Astrocyte (in vitro differentiated cells and primary cell): Measurements from ENCODE around the gene C10orf105. TPM values are rescaled to one million over a fixed set of nuclear protein-coding genes. Genes with fewer than 3 reads are reported as not detected.
A peak's percentile ranks its signal among the peaks of the same experiment; 100 is the strongest.

Experiments used
- DNase-seq: peaks from one replicate; pipeline ENCODE4 v3.0.0-alpha.2; 2010; ENCODE audit warnings: low read depth
- FAIRE-seq: peaks from 2 replicates; lab custom pipeline; 2011; peaks lifted over from hg19 to GRCh38; lab: Jason Lieb, UNC
- H2AFZ ChIP-seq: 2 replicates; pipeline ENCODE4 v1.6.0; 2012; ENCODE audit warnings: low read depth, low read length, inconsistent platforms
- H3K27ac ChIP-seq: 2 replicates; pipeline ENCODE4 v1.5.1; 2011; ENCODE audit warnings: low read depth, low read length, inconsistent platforms
- H3K27me3 ChIP-seq: 2 replicates; pipeline ENCODE4 v1.6.0; 2011; ENCODE audit warnings: low read length, inconsistent platforms; ENCODE audit not compliant: insufficient read depth
- H3K36me3 ChIP-seq: 2 replicates; pipeline ENCODE4 v1.5.1; 2011; ENCODE audit warnings: low read length, inconsistent platforms; ENCODE audit not compliant: insufficient read depth
- H3K4me1 ChIP-seq: 2 replicates; pipeline ENCODE4 v1.5.1; 2011; ENCODE audit warnings: low read length, inconsistent platforms; ENCODE audit not compliant: insufficient read depth
- H3K4me2 ChIP-seq: 2 replicates; pipeline ENCODE4 v1.6.0; 2012; ENCODE audit warnings: low read length, inconsistent platforms
- H3K4me3 ChIP-seq: 2 replicates; pipeline ENCODE4 v1.5.1; 2011; ENCODE audit warnings: low read depth, mild to moderate bottlenecking, low read length, inconsistent platforms; ENCODE audit not compliant: insufficient read depth
- H3K79me2 ChIP-seq: 2 replicates; pipeline ENCODE4 v1.6.0; 2012; ENCODE audit warnings: mild to moderate bottlenecking, low read length, inconsistent platforms; ENCODE audit not compliant: insufficient read depth
- H3K9ac ChIP-seq: 2 replicates; pipeline ENCODE4 v1.6.0; 2012; ENCODE audit warnings: mild to moderate bottlenecking, low read length, inconsistent platforms
- H3K9me3 ChIP-seq: 2 replicates; pipeline ENCODE4 v1.5.1; 2012; ENCODE audit warnings: low read depth, mild to moderate bottlenecking, low read length, inconsistent platforms; ENCODE audit not compliant: insufficient read depth
- H4K20me1 ChIP-seq: 2 replicates; pipeline ENCODE4 v1.6.0; 2012; ENCODE audit warnings: low read length, inconsistent platforms; ENCODE audit not compliant: insufficient read depth
- H3K27ac Mint-ChIP-seq: one replicate; pipeline ENCODE4 v1.8.0; 2021; ENCODE audit warnings: mild to moderate bottlenecking, mixed read lengths; ENCODE audit not compliant: unreplicated experiment
- H3K27me3 Mint-ChIP-seq: one replicate; pipeline ENCODE4 v1.8.0; 2021; ENCODE audit warnings: low read depth, mixed read lengths; ENCODE audit not compliant: unreplicated experiment
- H3K36me3 Mint-ChIP-seq: one replicate; pipeline ENCODE4 v1.8.0; 2021; ENCODE audit warnings: low read depth, mixed read lengths; ENCODE audit not compliant: unreplicated experiment
- H3K4me1 Mint-ChIP-seq: one replicate; pipeline ENCODE4 v1.8.0; 2021; ENCODE audit warnings: low read depth, mixed read lengths; ENCODE audit not compliant: unreplicated experiment
- H3K4me3 Mint-ChIP-seq: one replicate; pipeline ENCODE4 v1.8.0; 2021; ENCODE audit warnings: mild to moderate bottlenecking, moderate library complexity, mixed read lengths; ENCODE audit not compliant: unreplicated experiment
- H3K9me3 Mint-ChIP-seq: one replicate; pipeline ENCODE4 v1.8.0; 2021; ENCODE audit warnings: mild to moderate bottlenecking, mixed read lengths; ENCODE audit not compliant: unreplicated experiment
- CTCF ChIP-seq: IDR thresholded peaks from 2 replicates; pipeline ENCODE4 v1.5.1; 2011; ENCODE audit warnings: low read depth, mild to moderate bottlenecking, inconsistent platforms, low read length, moderate library complexity; ENCODE audit not compliant: insufficient read depth
- EZH2 ChIP-seq: IDR thresholded peaks from 2 replicates; pipeline ENCODE4 v1.6.1; 2012; ENCODE audit warnings: mild to moderate bottlenecking, low read length, inconsistent platforms; ENCODE audit not compliant: insufficient read depth
- total RNA-seq: library from RNA; stranded (reverse); gene quantifications from 2 replicates; pipeline ENCODE4 v1.2.1, GENCODE V29; 2021

The C10orf105 gene
- total RNA-seq, 1 donor from 2014 or later: not detected

GRCh38 chr10:71766717-71767419 lies 47.3 kb upstream of the C10orf105 start:
- H3K79me2 ChIP-seq: no peaks in the 10 kb centered on the region

GRCh38 chr10:71765906-71766716 lies 46.5 kb upstream of the C10orf105 start:
- H3K4me1 Mint-ChIP-seq: peaks cover 25% of the 10 kb centered on the region
- peaks cover 26% of the 10 kb centered on the region for H3K27me3 Mint-ChIP-seq
- H3K27me3 ChIP-seq: no peaks in the 10 kb centered on the region
- H2AFZ ChIP-seq: no peak overlapping the region
- H4K20me1 ChIP-seq: no peaks in the 10 kb centered on the region
- peak overlapping the region; percentile 89 for H3K27ac Mint-ChIP-seq
- peak overlapping the region; percentile 51 for H3K27ac ChIP-seq
- TF ChIP-seq CTCF (no peak), EZH2 (no peak)
- no peaks in the 10 kb centered on the region for H3K9me3 Mint-ChIP-seq
- no peaks in the 10 kb centered on the region for H3K9me3 ChIP-seq
- no peaks in the 10 kb centered on the region for H3K36me3 ChIP-seq
- no peak overlapping the region for H3K4me2 ChIP-seq
- no peak overlapping the region for H3K4me3 ChIP-seq
- no peak overlapping the region for H3K4me3 Mint-ChIP-seq
- FAIRE-seq: no peak
- no peaks in the 10 kb centered on the region for H3K79me2 ChIP-seq
- no peak overlapping the region for H3K9ac ChIP-seq
- no peaks in the 10 kb centered on the region for H3K36me3 Mint-ChIP-seq
- DNase-seq: no peak
- peaks cover 33% of the 10 kb centered on the region for H3K4me1 ChIP-seq

More at GRCh38 chr10:71766717-71767419, 47.3 kb upstream of the C10orf105 start:
- no peak for TF ChIP-seq EZH2
- TF ChIP-seq CTCF: no peak
- H3K4me2 ChIP-seq: peak overlapping the region; percentile 75
- Mint-ChIP-seq H3K27me3 (peaks cover 24% of the 10 kb centered on the region), H3K4me3 (no peak overlapping the region), H3K9me3 (no peaks in the 10 kb centered on the region), H3K27ac (peak overlapping the region; percentile 89), H3K36me3 (no peaks in the 10 kb centered on the region), H3K4me1 (peaks cover 25% of the 10 kb centered on the region)
- H2AFZ ChIP-seq: no peak overlapping the region
- peak overlapping the region; percentile 73 for H3K27ac ChIP-seq
- no peaks in the 10 kb centered on the region for H4K20me1 ChIP-seq
- H3K9me3 ChIP-seq: no peaks in the 10 kb centered on the region
- H3K4me3 ChIP-seq: no peak overlapping the region
- H3K9ac ChIP-seq: peak overlapping the region; percentile 53
- peaks cover 33% of the 10 kb centered on the region for H3K4me1 ChIP-seq
- no peaks in the 10 kb centered on the region for H3K36me3 ChIP-seq
- FAIRE-seq (peak; percentile 98), DNase-seq (peak; percentile 97)
- no peaks in the 10 kb centered on the region for H3K27me3 ChIP-seq
